Type B pancreatic cell (in vitro differentiated cells): ENCODE measurements around the gene ZNF14. TPM values are rescaled to one million over a fixed set of nuclear protein-coding genes. Genes with fewer than 3 reads are reported as not detected.
"Not testable (repeated sequence)": the region's sequence is repeated elsewhere in the genome, so short reads cannot be mapped to it uniquely, and the experiment has no call there.

Experiments used
- DNase-seq: peaks from one replicate; pipeline ENCODE4 v3.0.0; 2021; ENCODE audit warnings: mixed read lengths; ENCODE audit not compliant: unreplicated experiment; ENCODE audit errors: extremely low spot score
- H3K27ac Mint-ChIP-seq: 2 replicates; pipeline ENCODE4 v1.8.0; 2021; ENCODE audit warnings: mild to moderate bottlenecking, mixed read lengths
- H3K27me3 Mint-ChIP-seq: 2 replicates; pipeline ENCODE4 v1.8.0; 2021; ENCODE audit warnings: mixed read lengths
- H3K36me3 Mint-ChIP-seq: 2 replicates; pipeline ENCODE4 v1.8.0; 2021; ENCODE audit warnings: mixed read lengths
- H3K4me1 Mint-ChIP-seq: one replicate; pipeline ENCODE4 v1.8.0; 2021; ENCODE audit warnings: mixed read lengths; ENCODE audit not compliant: unreplicated experiment
- H3K4me3 Mint-ChIP-seq: 2 replicates; pipeline ENCODE4 v1.8.0; 2021; ENCODE audit warnings: mild to moderate bottlenecking, mixed read lengths
- H3K9me3 Mint-ChIP-seq: 2 replicates; pipeline ENCODE4 v1.8.0; 2021; ENCODE audit warnings: mixed read lengths
- total RNA-seq: library from RNA; stranded (reverse); gene quantifications from 2 replicates; pipeline ENCODE4 v1.2.1, GENCODE V29; 2021; ENCODE audit warnings: low replicate concordance
- TF ChIP-seq, protein P1 (sequence below): fragments of 200-600 bp; sonication (generic); conservative IDR thresholded peaks from 2 replicates; pipeline ENCODE4 v1.5.0; 2021; ENCODE audit warnings: antibody characterized with exemption, mild to moderate bottlenecking

Gene ZNF14
- total RNA-seq, 1 donor from 2014 or later: 8.5 TPM

DNA sequence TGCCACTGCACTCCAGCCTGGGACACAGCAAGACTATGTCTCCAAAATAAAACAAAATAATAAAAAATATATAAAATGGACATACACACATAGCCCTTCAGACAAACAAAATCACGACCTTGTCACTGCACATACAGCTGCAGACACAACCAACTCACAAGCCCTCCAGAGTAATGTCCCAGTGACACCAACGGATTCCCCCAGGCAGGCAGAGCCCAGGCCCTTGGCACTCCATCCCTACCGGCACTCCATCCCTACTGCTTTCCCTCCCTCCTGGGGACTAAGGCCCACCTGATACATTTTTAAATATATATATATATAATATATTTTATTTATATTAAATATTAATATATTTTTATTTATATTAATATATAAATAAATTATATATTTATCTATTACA is 45.8 kb downstream of the ZNF14 start:
- peaks cover 5% of the 10 kb centered on the region for H3K9me3 Mint-ChIP-seq
- H3K4me1 Mint-ChIP-seq: no peaks in the 10 kb centered on the region
- TF ChIP-seq, protein P1, sequence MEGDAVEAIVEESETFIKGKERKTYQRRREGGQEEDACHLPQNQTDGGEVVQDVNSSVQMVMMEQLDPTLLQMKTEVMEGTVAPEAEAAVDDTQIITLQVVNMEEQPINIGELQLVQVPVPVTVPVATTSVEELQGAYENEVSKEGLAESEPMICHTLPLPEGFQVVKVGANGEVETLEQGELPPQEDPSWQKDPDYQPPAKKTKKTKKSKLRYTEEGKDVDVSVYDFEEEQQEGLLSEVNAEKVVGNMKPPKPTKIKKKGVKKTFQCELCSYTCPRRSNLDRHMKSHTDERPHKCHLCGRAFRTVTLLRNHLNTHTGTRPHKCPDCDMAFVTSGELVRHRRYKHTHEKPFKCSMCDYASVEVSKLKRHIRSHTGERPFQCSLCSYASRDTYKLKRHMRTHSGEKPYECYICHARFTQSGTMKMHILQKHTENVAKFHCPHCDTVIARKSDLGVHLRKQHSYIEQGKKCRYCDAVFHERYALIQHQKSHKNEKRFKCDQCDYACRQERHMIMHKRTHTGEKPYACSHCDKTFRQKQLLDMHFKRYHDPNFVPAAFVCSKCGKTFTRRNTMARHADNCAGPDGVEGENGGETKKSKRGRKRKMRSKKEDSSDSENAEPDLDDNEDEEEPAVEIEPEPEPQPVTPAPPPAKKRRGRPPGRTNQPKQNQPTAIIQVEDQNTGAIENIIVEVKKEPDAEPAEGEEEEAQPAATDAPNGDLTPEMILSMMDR: no peak
- no peak overlapping the region for H3K27ac Mint-ChIP-seq
- no peak for DNase-seq
- H3K4me3 Mint-ChIP-seq: no peak overlapping the region
- H3K27me3 Mint-ChIP-seq: no peaks in the 10 kb centered on the region
- peaks cover 25% of the 10 kb centered on the region for H3K36me3 Mint-ChIP-seq

DNA sequence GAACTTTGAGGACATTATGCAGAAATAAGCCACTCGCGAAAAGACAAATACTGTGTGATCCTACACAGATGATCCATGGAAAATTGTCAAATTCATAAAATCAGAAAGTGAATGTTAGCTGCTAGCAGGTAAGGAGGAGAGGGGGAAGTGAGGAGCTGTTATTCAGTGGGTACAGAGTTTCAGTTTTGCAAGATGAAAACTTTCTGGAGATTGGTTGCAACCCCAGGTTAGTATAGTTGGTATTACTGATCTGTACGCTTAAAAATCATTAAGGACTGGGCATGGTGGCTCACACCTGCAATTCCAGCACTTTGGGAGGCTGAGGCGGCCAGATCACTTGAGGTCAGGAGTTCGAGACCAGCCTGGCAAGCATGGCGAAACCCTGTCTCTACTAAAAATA is 46.3 kb downstream of the ZNF14 start:
- Mint-ChIP-seq H3K4me3 (no peak overlapping the region), H3K27ac (no peak overlapping the region), H3K4me1 (no peaks in the 10 kb centered on the region), H3K9me3 (peaks cover 5% of the 10 kb centered on the region), H3K36me3 (peaks cover 25% of the 10 kb centered on the region), H3K27me3 (no peaks in the 10 kb centered on the region)
- DNase-seq: no peak
- TF ChIP-seq, protein P1: no peak

DNA sequence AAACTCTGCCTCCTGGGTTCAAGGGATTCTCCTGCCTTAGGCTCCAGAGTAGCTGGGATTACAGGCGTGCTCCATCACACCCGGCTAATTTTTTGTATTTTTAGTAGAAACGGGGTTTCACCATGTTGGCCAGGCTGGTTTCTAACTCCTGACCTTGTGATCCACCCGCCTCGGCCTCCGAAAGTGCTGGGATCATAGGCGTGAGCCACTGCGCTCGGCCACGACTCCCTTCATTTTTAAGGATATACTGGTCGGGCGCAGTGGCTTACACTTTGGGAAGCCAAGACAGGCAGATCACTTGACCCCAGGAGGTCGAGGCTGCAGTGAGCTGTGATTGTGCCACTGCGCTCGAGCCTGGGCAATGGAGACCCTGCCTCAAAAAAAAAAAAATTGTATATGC is 46.8 kb downstream of the ZNF14 start:
- DNase-seq, H3K27ac Mint-ChIP-seq, H3K9me3 Mint-ChIP-seq, H3K4me3 Mint-ChIP-seq, H3K4me1 Mint-ChIP-seq, H3K27me3 Mint-ChIP-seq: not testable (repeated sequence)
- peaks cover 27% of the 10 kb centered on the region for H3K36me3 Mint-ChIP-seq

DNA sequence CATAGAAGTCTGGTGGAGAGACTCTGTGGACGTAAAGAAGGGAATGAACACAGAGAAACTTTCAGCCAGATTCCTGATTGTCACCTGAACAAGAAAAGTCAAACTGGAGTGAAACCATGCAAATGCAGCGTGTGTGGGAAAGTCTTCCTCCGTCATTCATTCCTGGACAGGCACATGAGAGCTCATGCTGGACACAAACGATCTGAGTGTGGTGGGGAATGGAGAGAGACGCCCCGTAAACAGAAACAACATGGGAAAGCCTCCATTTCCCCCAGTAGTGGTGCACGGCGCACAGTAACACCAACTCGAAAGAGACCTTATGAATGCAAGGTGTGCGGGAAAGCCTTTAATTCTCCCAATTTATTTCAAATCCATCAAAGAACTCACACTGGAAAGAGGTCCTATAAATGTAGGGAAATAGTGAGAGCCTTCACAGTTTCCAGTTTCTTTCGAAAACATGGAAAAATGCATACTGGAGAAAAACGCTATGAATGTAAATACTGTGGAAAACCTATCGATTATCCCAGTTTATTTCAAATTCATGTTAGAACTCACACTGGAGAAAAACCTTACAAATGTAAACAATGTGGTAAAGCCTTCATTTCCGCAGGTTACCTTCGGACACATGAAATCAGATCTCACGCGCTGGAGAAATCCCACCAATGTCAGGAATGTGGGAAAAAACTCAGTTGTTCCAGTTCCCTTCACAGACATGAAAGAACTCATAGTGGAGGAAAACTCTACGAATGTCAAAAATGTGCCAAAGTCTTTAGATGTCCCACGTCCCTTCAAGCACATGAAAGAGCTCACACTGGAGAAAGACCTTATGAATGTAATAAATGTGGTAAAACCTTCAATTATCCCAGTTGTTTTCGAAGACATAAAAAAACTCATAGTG is 53.5 kb downstream of the ZNF14 start:
- Mint-ChIP-seq H3K27me3 (no peaks in the 10 kb centered on the region), H3K4me1 (no peaks in the 10 kb centered on the region), H3K27ac (no peak overlapping the region), H3K36me3 (peaks cover 69% of the 10 kb centered on the region), H3K4me3 (no peak overlapping the region), H3K9me3 (peaks cover 10% of the 10 kb centered on the region)
- TF ChIP-seq, protein P1: no peak
- no peak for DNase-seq

DNA sequence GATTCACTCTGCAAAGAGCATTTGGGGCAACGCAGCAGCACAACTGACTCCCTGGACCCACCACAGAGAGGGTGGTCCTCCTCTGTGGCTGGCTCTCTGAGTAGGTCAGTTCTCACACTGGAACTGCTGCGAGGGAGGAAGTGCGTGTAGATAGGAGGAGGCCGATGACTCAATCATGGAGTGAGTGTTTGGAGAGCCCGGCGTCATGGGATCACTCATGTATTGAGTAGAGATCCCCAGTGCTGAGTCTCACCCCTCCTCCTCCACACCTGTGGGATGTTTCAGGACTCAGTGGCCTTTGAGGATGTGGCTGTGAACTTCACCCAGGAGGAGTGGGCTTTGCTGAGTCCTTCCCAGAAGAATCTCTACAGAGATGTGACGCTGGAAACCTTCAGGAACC is 55.3 kb downstream of the ZNF14 start:
- no peaks in the 10 kb centered on the region for H3K27me3 Mint-ChIP-seq
- no peak overlapping the region for H3K4me3 Mint-ChIP-seq
- no peak overlapping the region for H3K27ac Mint-ChIP-seq
- TF ChIP-seq, protein P1: no peak
- peaks cover 5% of the 10 kb centered on the region for H3K9me3 Mint-ChIP-seq
- H3K36me3 Mint-ChIP-seq: peaks cover 57% of the 10 kb centered on the region
- DNase-seq: no peak
- H3K4me1 Mint-ChIP-seq: no peaks in the 10 kb centered on the region

DNA sequence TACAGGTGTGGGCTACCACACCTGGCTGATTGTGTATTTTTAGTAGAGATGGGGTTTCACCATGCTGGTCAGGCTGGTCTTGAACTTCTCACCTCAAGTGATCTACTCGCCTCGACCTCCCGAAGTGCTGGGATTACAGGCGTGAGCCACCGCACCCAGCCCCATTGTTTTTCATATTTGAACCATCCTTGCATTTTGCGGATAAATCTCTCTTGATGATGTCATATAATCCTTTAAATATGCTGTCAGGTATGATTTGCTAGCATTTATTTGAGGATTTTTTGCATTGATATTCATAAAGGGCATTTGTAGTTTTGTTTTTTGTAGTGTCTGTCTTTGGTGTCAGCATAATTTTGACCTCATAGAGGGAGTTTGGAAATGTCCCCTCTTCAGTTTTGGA is 58.6 kb downstream of the ZNF14 start:
- H3K9me3 Mint-ChIP-seq: no peaks in the 10 kb centered on the region
- TF ChIP-seq, protein P1: no peak

More for the DNA sequence above, 58.6 kb downstream of the ZNF14 start:
- H3K27ac Mint-ChIP-seq: no peak overlapping the region
- DNase-seq: no peak
- peaks cover 6% of the 10 kb centered on the region for H3K4me1 Mint-ChIP-seq
- no peaks in the 10 kb centered on the region for H3K27me3 Mint-ChIP-seq
- peaks cover 40% of the 10 kb centered on the region for H3K36me3 Mint-ChIP-seq
- H3K4me3 Mint-ChIP-seq: no peak overlapping the region
